Measurements from ENCODE around the gene PLEKHB2.
"Not testable (repeated sequence)": the region's sequence is repeated elsewhere in the genome, so short reads cannot be mapped to it uniquely, and the experiment has no call there.

PLEKHB2 gene

GRCh38 chr2:131105156-131105949, at the start of gene PLEKHB2:
PLEKHB2 (plus strand) TSS chr2:131105336; CDS start chr2:131120942, 15,606 bp downstream.
- DNase-seq (ENCODE audit: low read depth, low spot score): no peak

DNA sequence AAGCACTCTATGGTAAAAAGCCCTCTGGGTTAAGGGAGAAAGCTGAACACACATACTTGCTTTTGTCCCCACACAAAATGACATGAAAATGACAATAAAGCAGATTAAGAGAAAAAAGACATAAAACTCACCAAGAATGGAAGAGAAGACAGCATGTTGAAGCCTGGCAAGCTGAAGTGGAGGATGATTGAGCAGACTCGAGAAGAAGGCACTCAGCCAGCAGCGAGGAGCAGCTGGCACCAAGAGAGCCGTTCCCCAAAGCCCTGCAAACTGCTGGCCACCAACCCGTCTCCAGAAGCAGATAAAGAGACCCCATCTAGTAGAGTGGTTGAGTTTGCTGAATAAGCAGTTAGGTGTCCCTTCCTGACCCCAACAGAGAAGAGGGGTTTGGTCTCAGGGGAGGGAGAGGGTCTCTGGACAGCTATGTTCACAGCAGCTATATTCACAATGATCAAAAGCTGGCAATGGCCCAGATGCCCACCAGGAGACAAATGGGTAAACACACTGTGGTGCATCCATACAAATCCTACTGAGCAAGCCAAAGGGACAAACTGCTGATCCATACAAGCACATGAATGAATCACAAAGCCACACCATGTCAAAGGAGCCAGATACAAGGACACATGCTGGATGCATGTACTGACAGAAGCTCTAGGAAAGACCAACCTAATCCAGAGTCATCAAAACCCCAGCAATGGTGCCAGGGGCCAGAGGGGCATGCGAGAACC, 48.8 kb upstream of the PLEKHB2 start:
- no peak for DNase-seq (ENCODE audit: low read depth, low spot score)

DNA sequence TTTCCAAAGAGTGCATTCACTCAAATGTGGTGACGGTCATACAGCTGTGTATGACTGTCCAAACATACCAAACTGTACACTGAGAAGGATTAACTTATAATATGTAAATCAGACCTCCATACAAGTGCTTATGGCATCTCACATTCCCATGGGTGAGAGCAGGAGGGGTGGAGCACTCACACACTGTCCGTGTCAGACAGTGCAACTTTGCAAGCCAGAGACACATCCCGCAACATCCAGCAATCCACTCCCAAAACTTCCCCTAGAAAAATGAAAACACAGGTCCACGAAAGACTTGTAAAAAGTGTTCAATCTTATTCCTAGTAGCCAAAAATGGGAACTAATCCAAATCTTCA, 48.2 kb upstream of the PLEKHB2 start:
- DNase-seq (ENCODE audit: low read depth, low spot score): no peak

- no peak for DNase-seq (ENCODE audit: low read depth, low spot score)
Measured at GRCh38 chr2:131058214-131058843, 46.8 kb upstream of the PLEKHB2 start.

GRCh38 chr2:131058920-131059319, 46.2 kb upstream of the PLEKHB2 start:
- DNase-seq (ENCODE audit: low read depth, low spot score): no peak

- no peak for DNase-seq (ENCODE audit: low read depth, low spot score)
Measured at GRCh38 chr2:131063501-131064283, 41.4 kb upstream of the PLEKHB2 start.

- no peak for DNase-seq (ENCODE audit: low read depth, low spot score)
Measured at GRCh38 chr2:131064589-131065512, 40.3 kb upstream of the PLEKHB2 start.

- no peak for DNase-seq (ENCODE audit: low read depth, low spot score)
Measured at GRCh38 chr2:131067465-131068125, 37.5 kb upstream of the PLEKHB2 start.

GRCh38 chr2:131068172-131068571, 37.0 kb upstream of the PLEKHB2 start:
- not testable (repeated sequence) for DNase-seq (ENCODE audit: low read depth, low spot score)

DNA sequence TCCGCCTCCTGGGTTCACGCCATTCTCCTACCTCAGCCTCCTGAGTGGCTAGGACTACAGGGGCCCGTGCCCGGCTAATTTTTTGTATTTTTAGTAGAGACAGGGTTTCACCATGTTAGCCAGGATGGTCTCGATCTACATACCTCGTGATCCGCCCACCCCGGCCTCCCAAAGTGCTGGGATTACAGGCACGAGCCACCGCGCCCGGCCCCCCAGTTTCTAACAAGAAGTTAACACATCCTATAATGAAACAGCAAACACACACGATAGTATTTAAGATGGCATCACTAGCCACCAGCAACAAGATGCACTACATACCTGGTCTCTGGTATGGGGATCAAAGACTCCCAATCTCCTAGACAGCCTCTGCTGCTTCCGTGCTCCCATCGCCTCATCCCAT, 29.6 kb upstream of the PLEKHB2 start:
- not testable (repeated sequence) for DNase-seq (ENCODE audit: low read depth, low spot score)

GRCh38 chr2:131076707-131077106, 28.4 kb upstream of the PLEKHB2 start:
- no peak for DNase-seq (ENCODE audit: low read depth, low spot score)

DNA sequence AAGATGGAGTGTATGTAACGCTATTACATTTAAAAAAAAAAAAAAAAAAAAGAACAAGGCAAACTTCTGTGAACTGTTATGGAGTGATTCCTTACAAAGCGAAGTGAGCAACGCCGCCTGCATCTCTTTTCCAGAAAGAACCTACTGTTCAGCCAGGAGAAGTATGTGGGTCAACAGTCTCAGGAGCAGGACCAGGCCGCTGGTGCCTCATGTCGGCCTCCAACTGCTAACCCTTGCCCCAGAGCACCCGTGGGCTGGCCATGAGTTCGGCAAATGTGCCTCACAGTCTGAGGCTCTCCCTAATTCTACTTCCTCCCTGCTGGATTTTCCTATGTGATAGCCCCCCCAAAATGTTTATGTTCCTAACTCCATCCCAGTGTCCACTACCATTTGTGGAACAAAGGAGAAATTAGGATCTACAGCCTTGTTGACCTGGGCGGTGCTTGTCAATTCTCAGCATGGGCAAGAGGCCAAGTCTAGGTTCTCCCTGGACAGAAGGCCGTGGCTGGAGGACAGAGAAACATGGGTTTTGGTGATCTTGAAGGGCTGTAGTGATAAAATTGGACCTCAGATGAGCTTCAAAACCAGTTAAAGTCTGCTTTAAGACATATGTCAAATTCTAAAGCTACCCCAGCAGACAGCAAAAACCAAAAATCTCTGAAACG, 27.8 kb upstream of the PLEKHB2 start:
- DNase-seq (ENCODE audit: low read depth, low spot score): no peak

- no peak for DNase-seq (ENCODE audit: low read depth, low spot score)
Measured at GRCh38 chr2:131077966-131078365, 27.2 kb upstream of the PLEKHB2 start.

DNA sequence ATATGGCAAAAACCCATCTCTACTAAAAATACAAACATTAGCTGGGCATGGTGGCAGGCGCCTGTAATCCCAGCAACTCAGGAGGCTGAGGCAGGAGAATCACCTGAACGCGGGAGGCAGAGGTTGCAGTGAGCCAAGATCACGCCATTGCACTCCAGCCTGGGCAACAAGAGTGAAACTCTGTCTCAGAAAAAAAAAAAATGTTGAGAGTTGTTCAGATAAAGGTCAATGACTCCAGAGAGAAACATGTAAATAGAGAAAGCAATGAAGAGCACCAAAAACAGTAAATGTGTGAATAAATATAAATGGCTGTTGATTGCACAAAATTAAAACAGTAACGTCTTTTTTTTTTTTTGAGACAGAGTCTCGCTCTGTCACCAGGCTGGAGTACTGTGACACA, 25.2 kb upstream of the PLEKHB2 start:
- DNase-seq (ENCODE audit: low read depth, low spot score): not testable (repeated sequence)

GRCh38 chr2:131081190-131081589, 23.9 kb upstream of the PLEKHB2 start:
- no peak for DNase-seq (ENCODE audit: low read depth, low spot score)

GRCh38 chr2:131085646-131086045, 19.5 kb upstream of the PLEKHB2 start:
- DNase-seq (ENCODE audit: low read depth, low spot score): no peak

GRCh38 chr2:131092458-131093005, 12.6 kb upstream of the PLEKHB2 start:
- no peak for DNase-seq (ENCODE audit: low read depth, low spot score)

DNA sequence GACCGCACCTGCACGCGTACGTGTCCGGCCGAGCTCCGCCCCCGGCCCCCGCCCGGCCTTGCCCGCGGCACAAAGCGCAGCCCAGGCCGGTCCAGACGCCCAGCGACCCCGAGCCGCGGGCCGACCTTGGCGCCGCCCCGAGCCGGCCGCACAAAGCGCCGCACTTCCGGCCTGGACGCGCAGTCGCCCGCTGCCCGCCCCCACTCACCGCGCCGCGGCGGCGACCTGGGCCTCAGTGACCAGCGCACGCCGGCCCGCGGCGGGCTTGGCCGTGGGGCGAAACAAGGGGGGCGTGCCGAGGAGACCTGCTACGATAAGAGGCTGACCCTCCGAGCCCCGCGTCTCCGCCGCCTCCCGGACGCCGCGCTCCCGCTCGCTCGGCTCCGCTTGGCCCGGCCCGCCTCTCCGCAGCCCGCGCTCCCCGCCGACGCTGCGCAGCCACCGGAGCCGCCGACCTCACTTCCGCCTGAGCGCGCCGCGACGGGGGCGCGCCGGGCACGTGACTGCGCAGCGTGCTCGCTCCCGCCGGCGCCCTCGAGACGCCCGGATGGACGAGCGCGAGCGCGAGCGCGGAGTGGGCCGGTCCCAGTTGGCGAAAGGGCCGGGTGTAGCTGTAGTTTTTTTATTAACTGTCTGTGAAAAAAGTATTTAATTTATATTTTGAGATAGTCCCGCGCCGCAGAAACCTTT, 12.0 kb upstream of the PLEKHB2 start, which contains the start of gene FAM168B:
FAM168B (minus strand) TSS at position 455 of the 690 bp plus-strand sequence. CDS start 10,814 bp downstream, outside the sequence.
- DNase-seq (ENCODE audit: low read depth, low spot score): no peak

Data from iPS DF 19.7 (cell line).